Left cardiac atrium (tissue), 4 donors: Measurements from ENCODE around the gene SLC4A8. TPM values are rescaled to one million over a fixed set of nuclear protein-coding genes. Genes with fewer than 3 reads are reported as not detected.

Experiments
- ATAC-seq, 2 donors: fragments of 200-7000 bp; cut with Tn5 transposase; one replicate each; pipeline ENCODE4 v1.9.1; 2020; ENCODE audit warnings: mild to moderate bottlenecking in 2 of 2, moderate library complexity in 2 of 2
- DNase-seq: peaks from one replicate; pipeline ENCODE4 v3.0.0-alpha.2; 2020
- intact Hi-C, 2 donors: fragments of 100-400 bp; cut with DNase I; formaldehyde crosslinking; loops; one replicate each; pipeline versions ENCODE4 v1.14.1 to v1.15.1; 2022 to 2023
- total RNA-seq, 2 donors: library from RNA; stranded (reverse); fragmentation: NEBNext Ultra II Directional; extraction: Animal tissue kit (Norgen Biotek cat#: 25700); gene quantifications; one replicate each; pipeline ENCODE4 v1.2.1, GENCODE V29; 2021
- donor health status: DM: no; HTN: yes; CAD: no.
- donor health status: DM: no; HTN: yes; CAD: no; lungs with severe emphysema.
- donor health status: DM: yes; HTN: yes; CAD: no.
- donor health status: Dilated cardiomyopathy.

SLC4A8 gene
- total RNA-seq, 2 donors from 2014 or later = 0.29 to 0.71 TPM

DNA sequence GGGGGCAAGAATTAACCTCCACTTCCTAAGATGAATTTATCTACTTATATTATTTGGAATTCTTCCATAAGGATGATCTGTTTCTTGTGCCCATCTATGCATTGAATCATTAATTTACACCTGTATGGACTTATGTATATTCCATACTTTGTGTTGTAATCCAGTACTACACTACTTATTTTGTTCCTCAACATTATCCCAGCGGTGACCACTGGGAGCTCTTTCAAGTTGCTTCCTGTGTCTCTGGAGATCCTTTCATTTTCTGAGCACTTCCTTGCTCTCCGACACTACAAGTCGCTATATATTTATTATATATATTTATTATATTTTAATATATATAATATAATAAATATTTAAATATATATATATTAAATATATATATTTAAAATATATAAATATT lies 111.5 kb downstream of the SLC4A8 start:
- DNase-seq = no peak
- intact Hi-C loops = loop anchor here in 1 of 2 donors (10.0 kb wide), 1 partner anchor 269 kb away; no protein-coding TSS in a partner anchor
- ATAC-seq = no peak

DNA sequence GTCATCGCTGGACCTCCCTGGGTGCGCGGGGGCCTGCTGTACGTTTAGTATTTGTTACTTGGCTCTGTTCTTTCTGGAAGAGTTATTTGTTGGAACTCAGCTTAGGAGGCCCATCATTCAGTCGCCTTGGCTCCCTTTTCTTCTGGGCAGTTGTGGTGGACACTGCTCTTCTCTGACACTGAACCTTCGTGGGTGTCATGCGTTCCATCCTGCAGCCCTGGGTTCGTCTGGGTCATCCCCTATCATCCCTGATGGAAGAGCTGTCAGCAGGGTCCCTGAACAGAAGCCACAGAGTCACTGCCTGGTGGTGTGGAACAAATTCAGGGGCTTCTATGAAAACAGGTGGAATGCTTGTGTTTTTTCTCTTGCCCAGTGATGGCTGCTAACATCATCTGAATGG lies 113.5 kb downstream of the SLC4A8 start:
- intact Hi-C loops = loop anchor here in 1 of 2 donors (10.0 kb wide), 1 partner anchor 267 kb away; no protein-coding TSS in a partner anchor
- DNase-seq = no peak
- ATAC-seq = no peak

DNA sequence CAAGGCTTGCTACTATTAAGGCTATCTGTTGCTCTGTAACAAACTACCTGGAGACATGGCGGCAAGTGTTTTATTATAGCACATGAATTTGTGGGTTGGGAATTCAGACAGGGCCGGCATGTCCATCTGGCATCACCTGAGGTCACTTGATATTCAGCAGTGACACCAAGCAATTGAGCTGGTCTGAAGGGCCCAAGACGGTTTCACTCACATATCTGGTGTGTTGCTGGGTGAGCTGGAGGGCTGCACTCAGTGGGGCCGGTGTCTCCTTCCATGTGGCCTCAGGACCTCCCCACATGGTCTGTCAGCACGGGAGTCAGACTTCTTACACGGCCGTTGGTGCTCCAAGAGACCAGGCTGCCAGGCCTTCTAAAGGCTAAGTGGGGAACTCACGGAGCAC lies 114.0 kb downstream of the SLC4A8 start:
- intact Hi-C loops = loop anchor here in 1 of 2 donors (10.0 kb wide), 1 partner anchor 266 kb away; no protein-coding TSS in a partner anchor
- ATAC-seq = no peak

DNA sequence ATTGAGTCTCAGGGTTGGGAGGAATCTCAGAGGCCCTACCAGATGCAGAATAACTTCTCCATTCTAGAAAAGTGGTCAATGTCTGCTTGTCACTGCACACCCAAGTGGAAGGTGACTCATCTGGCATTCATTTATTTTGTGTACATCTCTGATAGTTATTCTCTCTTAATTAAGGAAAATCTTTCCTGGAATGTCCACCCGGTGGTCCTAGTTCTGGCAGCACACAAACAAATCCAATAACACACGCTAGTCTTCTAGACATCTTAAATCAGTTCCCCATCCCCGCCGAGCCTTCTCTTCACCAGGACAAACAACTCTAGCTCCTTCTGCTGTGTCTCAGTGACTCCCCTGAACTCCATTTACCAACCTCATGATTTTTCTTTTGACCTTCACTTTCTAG lies 116.4 kb downstream of the SLC4A8 start:
- DNase-seq = no peak
- intact Hi-C loops = no loop called here
- ATAC-seq = no peak

More for the DNA sequence above, 114.0 kb downstream of the SLC4A8 start:
- DNase-seq = no peak

DNA sequence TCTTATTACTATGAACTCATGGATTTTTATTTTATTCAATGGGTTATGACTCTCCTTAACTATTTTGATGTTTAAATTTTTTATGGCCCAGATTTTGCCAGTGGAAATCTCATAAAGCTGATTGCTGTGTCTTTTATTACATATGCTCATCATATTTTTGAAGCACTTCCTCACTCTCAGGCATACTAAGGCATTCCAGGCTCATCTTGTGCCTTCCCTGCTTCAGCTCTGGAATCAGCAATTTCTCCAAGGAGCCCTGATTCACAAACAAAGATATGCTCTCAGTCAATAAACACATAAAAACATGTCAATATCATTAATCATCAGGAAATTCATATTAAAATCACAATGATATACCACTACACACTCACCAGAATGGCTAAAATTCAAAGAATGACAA lies 121.5 kb downstream of the SLC4A8 start:
- no peak for DNase-seq
- intact Hi-C loops = no loop called here
- ATAC-seq = no peak

DNA sequence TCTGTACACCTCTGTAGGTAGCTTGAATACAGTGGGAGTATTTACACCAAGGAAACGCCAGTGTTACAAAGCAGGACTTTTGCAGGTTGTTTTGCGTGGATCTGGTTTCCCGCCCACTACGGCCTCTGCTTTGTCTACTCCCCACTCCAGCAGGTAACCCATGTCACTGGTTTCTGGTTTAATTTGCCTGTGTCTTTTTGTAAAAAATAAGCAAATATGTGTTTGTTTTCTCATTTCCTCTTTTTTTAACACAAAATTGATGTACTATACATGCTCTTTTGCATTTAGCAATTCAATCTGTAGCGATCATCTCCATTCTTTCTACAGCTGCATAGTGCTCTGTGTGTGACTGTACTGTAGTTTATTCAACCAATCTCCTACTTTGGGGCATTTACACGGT lies 123.0 kb downstream of the SLC4A8 start:
- no peak for DNase-seq
- intact Hi-C loops = no loop called here
- no peak for ATAC-seq

DNA sequence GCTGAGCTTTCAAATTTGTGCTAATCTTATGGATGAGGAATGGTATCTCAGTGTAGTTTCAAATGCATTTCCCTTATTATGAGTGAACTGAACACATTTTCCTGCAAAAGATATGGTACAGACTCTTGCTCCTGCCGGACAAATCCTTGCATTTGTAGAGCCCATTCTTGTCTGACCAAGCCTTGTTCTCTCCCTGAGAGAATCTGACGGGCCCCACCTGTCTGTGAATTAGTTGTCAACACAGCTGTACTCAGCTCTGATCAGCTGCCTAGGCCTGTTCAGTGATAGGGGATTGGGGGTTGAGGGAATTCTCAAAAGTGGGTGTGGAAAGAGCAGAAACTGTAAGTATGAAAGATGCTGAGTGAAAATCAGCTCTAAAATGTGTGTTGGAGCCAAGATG lies 123.6 kb downstream of the SLC4A8 start:
- no peak for DNase-seq
- intact Hi-C loops = no loop called here
- ATAC-seq = no peak

DNA sequence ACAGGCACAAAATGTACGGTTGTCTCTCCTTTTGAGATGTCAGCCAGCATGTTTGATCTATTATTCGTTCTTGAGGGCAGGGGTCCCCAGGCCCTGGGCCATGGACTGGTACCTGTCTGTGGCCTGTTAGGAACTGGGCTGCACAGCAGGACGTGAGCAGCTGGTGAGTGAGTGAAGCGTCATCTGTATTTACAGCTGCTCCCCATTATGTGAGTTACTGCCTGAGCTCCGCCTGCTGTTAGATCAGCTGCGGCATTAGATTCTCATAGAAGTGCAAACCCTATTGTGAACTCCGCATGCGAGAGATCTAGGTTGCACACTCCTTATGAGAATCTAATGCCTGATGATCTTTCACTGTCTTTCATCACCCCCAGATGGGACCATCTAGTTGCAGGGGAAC lies 125.0 kb downstream of the SLC4A8 start:
- ATAC-seq = no peak
- intact Hi-C loops = no loop called here
- DNase-seq = no peak

Other genes with a start within 250 kb of the SLC4A8 start
- 1 to 10 TPM; 5.8 to 8.3 TPM for gene POU6F1, start 206.8 kb upstream of the SLC4A8 start, total RNA-seq
- 100 to 1,000 TPM; 127 to 157 TPM for gene DAZAP2, start 186.0 kb upstream of the SLC4A8 start, total RNA-seq
- 1 to 10 TPM; 5.0 to 6.0 TPM for gene SMAGP, start 154.4 kb upstream of the SLC4A8 start, total RNA-seq
- gene BIN2, start 100.7 kb upstream of the SLC4A8 start, total RNA-seq = 1 to 10 TPM; 3.2 to 4.0 TPM
- gene CELA1, start 78.2 kb upstream of the SLC4A8 start, total RNA-seq = not detected
- gene GALNT6, start 33.4 kb upstream of the SLC4A8 start, total RNA-seq = 1 to 10 TPM; 3.6 to 4.4 TPM
- under 1 TPM; 0.21 to 0.41 TPM for gene SCN8A, start 166.4 kb downstream of the SLC4A8 start, total RNA-seq